Measurements from ENCODE around the gene QSOX2. TPM values are rescaled to one million over a fixed set of nuclear protein-coding genes. Genes with fewer than 3 reads are reported as not detected.

QSOX2 gene
- total RNA-seq, 1 experiment from 2014 or later, result 34.5 TPM

DNA sequence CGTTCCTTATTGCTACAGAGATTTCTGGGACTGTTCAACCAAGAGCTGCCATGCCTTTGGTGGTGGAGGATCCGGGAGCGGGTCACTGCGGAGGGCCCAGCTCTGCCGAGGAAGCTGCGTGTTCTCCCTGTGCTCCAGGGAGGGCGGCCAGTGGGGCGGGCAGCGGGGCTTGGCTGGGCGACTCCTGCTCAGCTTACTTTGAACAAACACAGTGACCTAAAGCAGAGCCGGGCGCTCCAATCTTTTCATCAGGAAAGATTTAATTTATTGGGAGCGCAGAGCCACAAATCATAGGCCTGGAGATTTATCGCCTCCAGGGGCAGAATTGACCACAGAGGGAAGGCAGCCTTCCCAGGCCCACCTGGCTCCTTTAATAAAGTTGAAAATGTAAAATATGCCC is 68.4 kb downstream of the QSOX2 start:
- DNase-seq (ENCODE audit: low spot score), result peak; percentile 19

DNA sequence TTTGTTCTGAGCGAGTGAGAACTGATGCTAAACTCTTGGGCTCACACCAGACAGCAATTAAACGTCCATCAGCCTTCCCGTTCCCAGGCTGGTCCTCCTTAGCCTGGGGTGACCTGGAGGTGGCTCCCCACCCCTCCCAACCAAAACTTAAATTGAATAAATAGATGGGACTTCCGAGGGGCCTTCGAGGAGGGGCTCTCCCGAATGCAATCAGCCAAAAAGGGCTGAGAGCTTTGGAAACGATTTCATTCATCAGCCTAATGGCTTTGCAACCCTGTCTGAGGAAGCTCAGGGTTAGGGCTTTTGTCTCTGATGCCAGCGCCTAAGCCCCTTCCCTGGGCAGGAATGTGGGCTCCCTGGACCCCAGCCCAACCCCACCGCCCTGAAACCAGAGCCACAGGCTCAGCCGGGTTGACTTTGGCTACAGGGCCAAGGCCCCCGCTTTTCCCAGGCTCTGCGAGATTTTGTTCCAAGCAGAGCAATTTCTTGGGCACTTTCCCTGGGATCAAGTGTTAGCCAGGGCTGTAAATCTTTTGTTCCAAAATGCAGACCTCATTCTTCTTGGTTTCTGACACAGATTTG is 69.9 kb downstream of the QSOX2 start:
- no peak for DNase-seq (ENCODE audit: low spot score)

DNA sequence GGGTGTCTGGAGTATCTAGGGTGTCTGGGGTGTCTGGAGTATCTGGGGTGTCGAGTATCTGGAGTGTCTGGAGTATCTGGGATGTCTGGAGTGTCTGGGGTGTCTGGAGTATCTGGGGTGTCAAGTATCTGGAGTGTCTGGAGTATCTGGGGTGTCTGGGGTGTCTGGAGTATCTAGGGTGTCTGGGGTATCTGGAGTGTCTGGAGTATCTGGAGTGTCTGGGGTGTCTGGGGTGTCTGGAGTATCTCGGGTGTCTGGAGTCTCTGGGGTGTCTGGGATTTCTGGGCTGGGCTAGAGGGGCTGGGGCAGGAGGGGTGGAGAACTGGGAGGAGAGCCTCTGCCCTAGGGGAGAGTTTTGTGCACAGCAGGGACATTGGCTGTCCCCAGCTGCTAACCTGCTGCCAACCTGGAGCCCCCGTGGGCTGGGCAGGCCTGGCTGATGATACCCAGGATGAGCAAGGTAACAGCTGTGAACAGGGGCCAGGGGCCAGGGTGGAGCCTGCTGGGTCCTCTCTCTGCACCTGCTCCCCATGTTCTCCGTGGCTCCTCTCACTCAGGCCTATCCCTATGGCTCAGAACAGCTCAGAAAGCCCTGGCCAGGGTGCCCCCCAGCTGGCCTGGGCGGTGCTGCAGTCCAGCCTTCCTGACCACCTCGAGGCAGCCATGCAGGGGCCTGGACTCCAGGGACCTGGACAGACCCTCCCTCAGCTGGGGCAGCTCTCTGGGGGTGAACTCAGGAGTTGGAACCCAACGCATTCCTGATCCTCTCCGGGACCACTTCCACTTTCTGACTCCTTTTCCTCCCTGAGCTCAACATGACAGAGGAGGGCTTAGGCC is 70.6 kb downstream of the QSOX2 start:
- DNase-seq (ENCODE audit: low spot score), result no peak

DNA sequence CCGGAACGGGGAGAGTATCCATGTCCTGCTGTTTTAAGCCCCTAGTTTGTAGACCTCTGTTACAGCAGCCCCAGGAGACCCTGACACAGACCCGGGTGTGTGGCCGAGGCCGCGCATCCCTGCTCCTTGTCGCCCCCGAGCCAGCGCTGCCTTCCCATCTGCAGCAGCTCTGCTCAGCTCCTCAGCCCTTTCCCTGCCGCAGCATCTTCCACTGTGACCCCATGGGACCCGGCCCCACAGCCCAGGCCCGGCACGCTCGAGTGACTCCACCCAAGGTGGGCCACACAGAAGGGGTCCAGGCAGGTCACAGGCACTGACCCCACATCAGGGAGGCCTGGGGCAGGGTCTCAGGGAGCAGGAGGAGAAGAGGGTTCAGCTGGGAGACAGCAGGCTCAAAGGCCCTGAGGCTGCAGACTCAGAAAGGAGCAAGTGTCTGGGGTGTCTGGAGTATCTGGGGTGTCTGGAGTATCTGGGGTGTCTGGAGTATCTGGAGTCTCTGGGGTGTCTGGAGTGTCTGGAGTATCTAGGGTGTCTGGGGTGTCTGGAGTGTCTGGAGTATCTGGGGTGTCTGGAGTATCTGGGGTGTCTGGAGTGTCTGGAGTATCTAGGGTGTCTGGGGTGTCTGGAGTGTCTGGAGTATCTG is 71.8 kb downstream of the QSOX2 start:
- no peak for DNase-seq (ENCODE audit: low spot score)

DNA sequence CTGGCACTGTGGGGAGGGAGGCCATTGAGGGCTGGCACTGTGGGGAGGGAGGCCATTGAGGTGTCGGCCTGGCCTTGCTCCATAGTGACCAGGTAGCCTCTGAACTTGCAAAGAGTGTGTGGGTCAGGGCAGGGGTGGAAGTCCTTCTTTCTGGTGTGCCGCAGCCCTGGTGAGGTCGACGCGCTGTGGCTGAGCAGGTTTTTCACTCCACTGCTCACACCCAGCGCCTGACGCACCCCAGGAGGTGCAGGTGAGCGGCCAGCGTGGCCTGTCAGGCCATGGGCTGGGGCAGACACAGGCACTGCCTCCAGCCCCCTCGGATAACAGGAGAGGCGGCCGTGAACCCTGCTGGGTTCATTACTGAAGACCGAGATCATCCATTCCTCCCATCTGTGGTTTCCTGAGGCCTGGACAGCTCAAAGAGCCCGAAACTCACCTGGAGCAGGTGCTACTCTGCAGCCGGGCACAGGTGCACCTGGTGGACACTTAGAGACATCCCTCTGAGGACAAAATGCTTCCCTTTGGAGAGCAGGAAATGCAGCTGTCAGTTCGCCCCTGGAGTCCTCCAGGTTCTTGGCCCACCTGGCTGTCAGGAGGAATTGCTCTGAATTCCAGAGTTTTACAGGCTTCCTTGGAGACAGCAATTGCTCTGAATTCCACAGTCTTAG is 73.1 kb downstream of the QSOX2 start:
- DNase-seq (ENCODE audit: low spot score), result no peak

DNA sequence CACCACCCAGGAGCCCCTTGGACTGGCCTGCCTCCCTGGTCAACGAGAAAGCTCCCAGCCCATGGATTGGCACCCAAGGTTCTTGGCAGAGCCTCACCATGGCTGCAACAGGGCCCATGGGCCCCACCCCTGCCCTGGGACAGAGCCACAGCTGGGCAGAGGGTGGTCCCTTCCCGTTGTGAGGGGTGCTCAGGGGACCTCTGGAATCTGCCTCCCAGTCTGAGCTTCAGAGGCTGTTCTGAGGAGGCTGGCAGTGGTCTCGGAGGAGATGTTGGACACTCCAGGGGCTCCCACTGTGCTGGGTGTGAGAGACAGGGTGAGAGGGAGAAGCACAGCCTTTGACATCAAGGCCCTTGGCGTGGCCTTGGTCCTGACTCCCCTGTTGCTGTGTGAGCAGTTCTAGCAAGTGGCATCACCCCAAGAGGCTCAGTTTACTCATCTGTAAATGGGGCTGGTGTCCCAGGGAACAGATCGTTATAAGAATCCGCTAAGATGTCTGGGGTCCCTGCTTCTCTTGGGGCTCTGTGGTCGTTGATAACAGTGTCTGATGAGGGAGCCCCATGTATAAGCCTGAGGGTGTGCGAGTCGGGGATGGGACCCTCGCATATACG is 73.7 kb downstream of the QSOX2 start:
- no peak for DNase-seq (ENCODE audit: low spot score)

DNA sequence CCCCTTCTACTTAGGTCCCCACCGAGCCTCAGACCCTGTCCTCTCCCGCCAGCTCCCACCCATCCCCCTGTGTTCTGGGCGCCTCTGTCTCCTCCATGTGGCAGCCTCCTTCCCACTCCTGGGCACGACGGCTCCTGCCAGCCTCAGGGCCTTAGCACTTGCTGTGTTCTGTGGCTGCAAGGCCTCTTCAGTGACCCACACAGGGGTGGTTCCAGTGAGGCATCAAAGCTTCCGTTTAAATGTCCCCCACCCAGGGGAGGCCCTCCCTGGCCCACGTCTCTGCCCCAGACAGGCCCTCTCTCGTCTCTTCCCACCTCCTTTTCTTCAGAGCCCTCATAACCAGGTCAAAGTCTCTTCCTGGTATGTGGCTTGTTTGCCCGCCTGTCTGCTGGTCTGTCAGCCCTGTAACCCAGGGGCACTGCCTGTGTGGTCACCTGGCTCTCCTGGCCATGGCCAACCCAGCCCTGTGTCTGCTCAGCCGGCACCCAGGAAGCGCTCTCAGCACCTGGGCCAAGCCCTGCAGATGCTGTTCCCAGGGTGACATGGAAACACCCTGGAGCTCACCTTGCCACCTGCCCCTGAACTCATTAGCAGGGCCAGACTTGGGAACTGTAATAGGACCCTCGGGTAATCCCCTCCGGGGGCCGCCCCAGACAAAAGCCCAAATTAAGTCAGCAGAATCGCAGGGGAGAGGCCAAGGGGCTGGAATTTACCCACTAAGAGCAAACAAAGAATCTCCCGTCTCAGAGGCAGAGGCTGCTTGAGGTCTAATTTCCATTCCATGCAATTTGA is 74.4 kb downstream of the QSOX2 start:
- peak; percentile 81 for DNase-seq (ENCODE audit: low spot score)

DNA sequence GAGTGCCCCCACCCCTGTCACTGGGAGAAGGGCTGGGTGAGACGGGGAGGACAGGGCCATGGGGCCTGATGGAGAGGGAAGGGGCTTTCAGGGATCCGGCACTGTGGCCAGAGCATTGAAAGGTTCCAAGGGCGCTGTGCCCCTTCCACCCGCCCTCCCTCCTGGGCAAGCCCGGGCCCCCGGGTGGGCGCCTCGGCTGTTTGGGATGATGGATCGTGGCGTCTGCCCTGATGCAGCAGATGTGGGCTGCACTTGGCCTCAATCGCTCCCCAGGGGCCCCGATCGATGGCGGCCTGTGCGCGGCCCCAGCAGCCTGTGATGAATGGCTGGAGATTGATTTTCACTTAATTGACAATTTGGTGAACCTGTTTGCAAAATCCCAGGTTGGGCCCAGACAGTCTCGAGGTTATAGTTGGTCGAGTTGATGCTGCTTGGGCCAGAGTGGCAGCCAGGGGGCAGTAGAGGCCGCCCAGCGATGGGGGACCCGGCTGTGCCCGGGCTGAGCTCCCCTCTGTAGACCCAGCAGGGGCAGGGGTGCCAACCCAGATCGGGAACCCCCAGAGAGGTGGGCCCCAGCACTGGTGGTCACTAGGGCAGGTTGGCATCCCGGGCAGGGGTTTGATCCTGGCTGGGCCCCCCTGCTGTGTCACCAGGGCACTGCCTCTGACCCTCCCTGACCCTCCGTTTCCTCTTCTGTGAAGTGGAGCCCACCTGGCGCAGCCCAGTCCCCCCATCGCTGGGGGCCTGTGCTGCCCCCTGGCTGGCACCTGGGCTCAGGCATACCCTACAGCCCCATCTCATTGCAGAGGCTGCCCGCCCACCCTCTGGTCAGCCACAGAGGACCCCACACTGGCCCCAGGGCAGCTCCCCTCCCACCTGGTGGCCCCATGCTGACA is 75.4 kb downstream of the QSOX2 start:
- peak; percentile 51 for DNase-seq (ENCODE audit: low spot score)

DNA sequence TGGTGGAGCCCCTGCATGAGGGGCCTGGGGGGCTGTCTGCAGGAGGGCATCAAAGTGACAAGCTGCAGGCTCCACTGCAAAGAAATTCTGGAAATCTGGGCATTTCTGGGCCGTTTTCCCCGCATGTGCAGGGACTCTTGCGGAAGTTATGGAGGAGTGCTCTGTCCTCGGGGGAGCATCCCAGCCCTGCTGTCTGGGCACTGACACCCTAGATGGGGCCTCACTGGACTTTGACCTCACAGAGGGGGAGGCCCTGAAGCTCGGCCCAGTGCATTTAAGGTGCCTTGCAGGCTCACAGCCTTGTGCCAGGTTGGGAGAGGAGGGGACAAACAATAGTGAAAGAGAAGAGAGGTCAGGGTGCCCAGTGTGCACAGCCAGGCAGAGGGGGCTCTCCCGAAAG is 76.1 kb downstream of the QSOX2 start:
- no peak for DNase-seq (ENCODE audit: low spot score)

DNA sequence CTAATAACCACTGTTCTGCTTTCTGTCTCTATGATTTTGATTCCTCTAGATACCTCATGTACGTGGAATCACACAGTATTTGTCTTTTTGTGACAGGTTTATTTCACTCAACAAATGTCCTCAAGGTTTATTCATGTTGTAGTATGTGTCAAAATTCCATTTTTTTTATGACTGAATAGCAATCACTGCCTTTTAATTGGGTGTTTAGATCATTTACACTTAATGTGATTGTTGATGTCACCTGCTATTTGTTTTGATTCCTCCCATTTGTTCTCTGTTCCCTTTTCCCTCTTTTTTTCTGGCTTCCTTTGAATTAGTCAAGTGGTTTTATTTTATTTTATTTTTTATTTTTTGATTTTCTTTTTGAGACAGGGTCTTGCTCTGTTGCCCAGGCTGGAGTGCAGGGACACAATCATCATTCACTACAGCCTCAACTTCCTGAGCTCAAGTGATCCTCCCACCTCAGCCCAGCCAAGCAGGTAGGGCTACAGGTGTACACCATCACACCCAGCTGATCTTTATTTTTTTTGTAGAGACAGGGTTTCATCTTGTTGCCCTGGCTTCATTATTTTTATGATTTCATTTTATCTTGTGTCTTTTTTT is 82.3 kb downstream of the QSOX2 start:
- no peak for DNase-seq (ENCODE audit: low spot score)

DNA sequence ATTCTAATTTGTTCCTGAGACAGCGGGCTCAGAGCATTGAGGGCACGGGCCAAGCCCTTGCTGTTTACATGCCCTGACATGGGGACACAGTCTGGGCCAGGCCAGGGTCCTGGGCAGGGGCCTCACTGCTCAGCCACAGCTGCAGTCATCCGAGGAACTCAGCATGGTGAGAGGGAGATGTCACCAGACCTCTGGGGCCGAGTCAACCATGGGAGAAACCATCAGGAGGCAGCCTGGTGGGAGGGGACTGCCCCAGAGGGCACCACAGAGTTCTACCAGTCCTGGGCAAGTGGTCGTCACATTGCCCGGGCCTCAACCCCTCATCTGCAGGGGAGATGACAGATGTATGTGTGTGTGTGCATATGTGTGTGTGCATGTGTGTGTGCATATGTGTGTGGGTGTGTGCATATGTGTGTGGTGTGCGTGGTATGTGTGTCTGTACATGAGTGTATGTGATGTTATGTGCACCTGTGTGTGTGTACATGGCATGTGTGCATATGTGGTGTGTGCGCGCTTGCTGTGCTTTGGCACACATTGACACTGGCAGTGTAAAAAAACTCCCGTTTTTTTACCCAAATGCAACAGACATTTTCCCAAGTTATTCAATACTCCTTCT is 84.5 kb downstream of the QSOX2 start:
- no peak for DNase-seq (ENCODE audit: low spot score)

DNA sequence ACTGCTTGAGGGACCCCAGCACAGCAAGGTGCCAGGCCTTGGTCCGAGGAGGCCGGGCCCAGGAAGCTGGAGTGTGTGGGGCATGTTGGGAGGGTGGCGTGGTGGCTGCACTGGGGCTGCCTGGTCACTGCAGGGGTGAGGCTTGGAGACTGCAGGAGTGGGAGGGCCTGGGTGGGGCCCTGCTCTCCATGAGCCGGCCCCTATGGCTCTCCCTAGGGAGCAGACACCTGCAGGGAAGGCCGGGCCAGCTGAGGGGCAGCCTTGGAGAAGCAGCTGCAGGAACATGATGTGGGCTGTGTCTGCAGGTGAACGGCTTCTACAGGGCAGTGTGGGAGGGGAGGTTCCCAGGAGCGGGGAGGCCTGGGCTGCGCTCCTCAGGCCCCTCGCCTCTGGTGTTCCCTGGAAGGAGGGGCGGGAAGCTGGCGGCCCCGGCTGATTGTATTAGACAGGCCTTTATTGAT is 85.2 kb downstream of the QSOX2 start:
- no peak for DNase-seq (ENCODE audit: low spot score)

DNA sequence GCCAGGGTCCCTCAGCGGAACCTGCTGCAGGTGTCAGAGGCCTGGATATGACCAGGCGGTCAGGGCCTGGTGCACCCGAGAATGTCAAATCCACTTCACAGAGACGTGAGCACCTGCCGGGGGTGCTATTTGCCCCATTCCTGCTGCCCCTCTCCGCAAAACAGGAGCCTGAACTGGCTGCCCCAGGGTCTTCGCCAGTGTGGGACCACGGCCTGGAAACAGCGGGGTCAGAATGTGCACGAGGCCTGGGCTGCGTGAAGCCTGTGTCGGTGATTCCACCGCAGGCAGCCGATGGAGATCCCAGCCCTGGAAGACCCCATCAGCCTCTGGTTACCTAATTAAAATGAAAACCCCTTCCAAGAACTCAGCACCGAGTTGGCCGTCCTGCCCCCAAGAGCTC is 85.8 kb downstream of the QSOX2 start:
- no peak for DNase-seq (ENCODE audit: low spot score)

DNA sequence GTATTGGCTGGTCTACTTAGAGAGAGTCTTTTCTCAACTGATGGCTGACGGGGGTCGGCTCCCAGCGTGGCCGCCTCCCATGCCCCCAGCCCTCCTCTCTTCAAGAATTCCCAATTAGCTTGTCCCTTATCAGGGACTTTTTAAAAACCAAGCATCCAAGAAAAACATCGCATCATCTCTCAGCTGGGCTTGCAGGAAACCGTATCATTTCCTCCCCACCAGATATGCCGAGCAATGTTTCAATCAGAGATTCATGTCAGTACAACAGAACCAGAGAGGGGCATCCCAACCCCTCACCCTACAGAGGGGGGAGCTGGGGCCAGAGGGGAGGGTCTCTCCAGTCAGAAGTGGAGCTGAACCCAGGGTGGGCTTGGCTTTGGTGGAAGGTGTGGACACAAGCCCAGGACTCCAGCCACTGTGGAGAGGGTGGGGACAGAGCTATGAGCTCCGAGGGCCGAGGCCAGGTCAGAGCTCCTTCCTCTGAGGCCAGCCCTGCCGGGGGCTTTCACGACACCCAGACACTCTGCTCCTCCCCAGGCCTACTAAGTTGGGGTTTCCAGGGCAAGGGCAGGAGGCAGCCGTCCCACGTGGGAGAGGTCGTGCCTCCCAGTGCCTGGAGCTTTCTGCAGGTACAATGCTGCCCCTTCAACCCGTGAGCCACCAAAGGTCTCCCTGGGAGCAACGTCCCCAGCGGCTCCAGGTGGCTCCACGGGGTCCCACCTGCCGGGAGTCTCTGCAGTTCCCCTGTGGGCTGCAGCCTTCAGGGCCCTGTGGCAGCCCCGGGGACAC is 87.9 kb downstream of the QSOX2 start:
- no peak for DNase-seq (ENCODE audit: low spot score)

All from HT-29 (cell line).